ENCODE measurements around the gene LPGAT1.
"Not testable (repeated sequence)": the region's sequence is repeated elsewhere in the genome, so short reads cannot be mapped to it uniquely, and the experiment has no call there.

LPGAT1 gene

DNA sequence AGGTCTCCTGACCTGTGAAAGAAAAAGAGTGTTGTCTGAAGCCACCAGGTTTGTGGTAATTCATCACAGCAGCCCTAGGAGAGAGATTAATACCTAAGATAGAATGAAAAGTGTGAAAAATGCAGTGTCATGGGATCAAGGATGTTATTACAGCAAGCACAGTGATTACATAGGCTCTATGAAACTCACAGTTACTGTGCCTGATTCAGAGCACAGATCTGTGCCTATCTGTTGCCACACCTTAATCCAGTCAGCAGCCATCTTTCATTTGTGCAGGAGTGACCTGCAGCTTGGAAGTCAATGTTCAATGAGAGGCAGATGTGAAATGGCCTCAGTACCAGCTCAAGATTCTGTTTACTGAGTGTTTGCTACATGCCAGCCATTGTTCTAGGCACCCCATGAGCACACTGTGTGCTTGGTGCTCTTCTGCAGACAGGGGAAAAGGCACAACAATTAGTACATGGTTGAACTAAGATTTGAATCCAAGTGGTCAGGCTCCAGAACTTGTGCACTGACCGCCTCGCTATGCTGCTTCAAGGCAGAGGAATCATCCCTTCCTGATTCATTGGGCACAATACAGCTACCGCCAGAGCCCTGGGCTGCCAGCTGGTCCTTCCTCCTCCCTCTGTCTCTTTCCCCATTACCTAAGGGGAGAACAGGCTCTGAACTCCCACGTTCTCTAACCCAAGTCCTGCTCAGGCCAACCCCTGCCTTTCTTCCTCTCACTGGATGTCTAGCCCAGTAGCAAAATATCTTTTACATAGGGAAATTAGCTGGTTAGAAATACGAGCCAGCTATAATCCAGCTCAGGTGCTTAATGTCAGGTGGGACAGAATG is 98.9 kb downstream of the LPGAT1 start:
- DNase-seq: no peak

DNA sequence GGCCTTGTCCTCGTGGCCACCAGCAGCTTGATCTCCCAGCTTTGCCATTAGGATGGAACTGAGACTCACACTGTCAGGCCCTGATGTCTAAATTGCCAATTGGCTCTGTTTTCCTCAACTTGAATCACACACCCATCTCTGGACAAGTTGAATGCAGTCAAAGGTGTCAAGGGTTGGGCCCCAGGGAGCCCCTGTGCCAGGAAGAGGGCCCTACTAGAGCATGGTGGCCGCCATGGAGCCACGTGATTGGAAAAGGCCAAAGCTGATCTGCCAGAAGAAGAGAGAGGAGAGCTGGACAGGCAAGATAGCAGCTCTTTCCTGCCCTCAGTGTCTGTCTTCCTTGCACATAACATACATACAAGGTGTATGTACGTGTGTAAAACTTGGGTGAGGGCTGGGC is 100.2 kb downstream of the LPGAT1 start:
- DNase-seq: no peak

DNA sequence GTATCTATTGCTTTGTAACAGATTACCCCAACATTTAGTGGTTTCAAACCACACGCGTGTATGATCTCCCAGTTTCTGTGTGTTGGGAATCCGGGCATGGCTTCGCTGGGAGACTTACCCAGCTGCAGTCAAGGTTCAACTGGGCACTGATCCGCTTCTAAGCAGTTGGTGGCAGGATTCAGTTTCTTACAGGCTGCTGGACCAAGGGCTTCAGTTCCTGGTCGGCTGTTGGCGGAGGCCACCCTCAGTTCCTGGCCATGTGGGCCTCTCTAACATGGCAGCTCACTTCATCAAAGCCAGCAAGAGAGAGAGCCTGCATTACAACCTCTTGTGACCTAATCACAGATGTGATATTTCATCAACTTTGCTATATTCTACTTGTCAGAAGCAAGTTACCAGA is 101.3 kb downstream of the LPGAT1 start:
- DNase-seq: no peak

DNA sequence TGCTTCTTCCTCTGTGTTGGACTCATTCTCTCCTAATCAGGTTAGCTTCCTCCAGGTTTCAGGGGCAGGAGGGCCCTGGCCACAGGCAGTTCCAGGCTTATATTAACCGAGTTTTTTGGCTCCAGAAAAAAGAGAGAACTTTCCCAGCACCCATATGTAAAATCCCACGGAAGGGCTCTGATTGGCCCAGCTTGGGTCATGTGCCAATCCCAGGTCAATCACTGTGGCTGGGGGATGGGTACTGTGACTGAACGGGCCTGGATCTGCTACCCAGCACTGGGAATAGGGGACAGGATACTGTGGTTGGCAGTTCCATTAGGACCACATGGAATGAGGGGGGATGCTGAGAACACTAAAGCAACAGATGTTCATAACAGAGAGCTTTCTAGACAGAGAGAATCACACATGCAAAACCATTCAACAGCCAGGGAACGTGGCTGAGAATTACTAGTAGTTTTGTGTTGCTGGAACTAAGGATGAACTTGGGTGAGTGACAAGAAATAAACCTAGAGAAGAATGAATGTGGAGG is 104.0 kb downstream of the LPGAT1 start:
- no peak for DNase-seq

DNA sequence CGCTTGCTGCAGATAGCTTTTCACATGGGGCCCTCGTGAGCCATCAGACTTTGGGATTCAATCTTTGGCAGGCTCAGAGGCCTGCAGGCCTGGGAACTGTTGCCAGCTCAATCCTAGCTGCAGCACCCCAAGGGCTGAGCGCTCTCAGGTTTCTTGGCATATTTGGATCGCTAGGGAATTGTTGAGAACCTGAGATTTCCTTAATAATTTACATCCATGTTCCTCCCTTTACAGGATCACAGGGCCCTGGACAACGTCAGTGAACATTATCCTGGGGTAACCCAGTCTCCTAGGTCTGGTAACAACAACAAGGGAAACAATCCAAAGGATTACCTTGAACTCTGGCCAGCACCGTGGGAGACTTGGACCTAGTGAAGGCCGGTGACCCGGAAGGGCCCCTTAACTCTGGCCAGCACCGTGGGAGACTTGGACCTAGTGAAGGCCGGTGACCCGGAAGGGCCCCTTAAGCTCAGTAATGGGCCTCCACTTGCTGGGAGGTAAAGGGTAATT is 105.8 kb downstream of the LPGAT1 start:
- no peak for DNase-seq

DNA sequence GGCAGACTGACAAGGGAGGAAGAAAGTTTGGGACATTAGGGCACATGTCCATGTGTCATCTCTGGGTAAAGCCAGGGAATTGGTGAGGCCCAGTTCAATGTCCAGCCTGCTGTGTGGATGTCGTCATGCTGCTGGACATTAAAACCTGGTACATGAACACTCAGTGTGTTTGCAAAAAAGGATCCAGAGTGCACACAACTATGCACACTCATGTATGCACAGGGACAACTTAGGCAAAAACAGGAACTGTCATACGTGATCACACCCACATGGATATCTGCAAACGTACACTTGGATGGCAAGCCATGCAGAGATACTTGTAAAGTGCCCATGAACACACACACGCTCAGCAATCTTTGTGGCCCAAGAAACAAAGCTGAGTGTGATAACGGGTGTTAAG is 107.3 kb downstream of the LPGAT1 start:
- DNase-seq: no peak

DNA sequence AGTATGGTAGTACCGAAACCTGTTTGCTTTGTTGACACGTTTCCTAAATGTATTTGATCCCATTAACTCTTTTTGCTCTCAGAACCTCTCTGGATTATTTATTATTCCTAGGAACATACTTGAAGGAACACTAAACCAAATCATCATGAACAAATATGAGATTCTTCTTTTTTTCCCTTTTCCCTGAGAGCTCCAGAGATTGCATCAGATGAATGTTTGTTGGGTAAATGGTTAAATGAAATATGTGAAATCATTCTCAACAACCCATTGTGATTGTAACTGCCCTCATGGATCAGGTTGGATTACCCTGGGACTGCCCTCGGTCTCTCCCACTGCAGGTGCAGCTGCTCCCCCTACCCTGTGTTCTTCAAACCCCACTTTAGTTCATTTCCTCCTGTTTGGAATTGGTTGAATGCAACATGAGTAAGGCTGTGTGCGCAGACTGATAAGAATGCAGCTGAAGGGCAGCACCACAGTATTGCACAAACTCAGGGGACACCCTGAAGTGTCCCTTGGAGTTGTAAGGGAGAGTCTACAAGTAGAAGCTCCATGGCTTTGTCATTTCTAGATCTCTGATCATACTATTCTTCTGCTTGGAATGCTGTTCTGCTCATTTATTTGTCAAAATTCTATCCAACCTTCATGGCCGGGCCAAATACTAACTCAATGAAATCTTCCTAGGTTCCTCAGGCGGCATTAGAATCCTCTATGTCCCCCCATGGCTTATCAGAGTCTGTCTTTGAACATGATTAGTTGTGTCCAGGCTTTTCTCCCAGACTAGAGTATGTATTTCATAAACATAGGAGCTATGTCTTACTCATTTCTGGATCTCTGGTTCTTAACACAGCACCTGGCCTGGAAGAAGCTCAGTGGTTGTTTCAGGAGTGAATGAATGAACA is 108.0 kb downstream of the LPGAT1 start:
- DNase-seq: no peak

DNA sequence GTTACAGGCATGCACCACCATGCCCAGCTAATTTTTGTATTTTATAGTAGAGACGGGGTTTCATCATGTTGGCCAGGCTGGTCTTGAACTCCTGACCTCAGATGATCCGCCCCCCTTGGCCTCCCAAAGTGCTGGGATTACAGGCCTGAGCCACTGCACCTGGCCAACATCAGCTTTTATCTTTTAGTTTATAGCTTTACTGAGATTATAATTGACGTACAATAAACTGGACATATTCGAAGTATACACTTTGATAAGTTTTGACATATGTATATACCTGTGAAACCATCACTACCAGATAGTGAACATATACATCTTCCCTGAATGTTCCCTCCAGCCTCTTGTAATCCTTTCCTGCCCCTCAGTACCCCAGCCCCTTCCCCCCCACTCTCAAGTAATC is 114.0 kb downstream of the LPGAT1 start:
- not testable (repeated sequence) for DNase-seq

DNA sequence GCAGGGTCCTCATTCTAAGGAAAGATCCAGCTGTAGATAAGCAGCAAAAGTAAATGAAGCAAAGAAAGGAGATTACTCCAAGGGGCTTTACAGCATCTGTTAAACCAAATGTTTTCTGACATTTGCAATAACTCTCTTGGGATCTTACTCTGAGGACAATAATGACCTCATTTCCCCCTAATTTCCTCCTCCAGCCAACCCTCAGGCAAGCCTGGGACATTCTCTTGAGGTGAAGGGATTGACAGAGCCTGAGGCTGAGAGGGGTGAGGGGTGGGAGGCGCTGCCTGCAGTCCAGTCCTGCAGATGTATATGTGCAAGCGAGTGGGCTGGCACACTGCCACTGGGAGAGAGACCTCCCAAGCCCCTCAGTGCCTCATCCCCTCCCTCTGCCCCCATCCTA is 114.6 kb downstream of the LPGAT1 start:
- no peak for DNase-seq

DNA sequence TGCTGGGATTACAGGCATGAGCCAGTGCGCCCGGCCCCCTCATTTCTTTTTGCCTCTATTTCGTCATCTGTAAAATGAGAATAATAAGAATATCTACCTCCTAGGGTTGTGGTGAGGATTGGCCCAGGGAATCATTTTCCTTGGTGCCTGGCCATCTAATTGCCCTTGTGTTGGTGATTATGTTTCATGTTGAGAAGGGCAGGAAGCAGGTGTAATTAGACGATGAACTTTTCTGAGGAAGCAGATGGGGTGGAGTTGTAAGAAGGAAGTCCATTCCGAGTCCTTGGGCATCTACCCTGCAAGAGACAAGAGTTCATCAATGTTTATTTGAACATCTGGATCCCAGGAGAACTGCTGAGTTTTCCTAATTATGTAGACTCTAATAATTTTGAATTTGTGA is 116.4 kb downstream of the LPGAT1 start:
- DNase-seq: no peak

DNA sequence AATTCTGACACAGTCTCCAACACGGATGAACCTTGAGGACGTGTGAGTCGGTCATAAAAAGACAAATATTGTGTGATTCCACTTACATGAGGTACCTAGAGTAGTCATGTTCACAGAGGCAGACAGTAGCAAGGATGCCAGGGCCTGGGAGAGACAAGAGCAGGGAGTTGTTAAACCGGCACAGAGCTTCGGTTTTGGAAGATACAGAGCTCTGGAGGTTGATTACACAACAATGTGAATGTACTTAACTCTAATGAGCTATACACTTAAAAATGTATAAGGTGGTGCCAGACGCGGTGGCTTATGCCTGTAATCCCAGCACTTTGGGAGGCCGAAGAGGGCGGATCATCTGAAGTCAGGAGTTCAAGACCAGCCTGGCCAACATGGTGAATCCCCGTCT is 117.3 kb downstream of the LPGAT1 start:
- no peak for DNase-seq

DNA sequence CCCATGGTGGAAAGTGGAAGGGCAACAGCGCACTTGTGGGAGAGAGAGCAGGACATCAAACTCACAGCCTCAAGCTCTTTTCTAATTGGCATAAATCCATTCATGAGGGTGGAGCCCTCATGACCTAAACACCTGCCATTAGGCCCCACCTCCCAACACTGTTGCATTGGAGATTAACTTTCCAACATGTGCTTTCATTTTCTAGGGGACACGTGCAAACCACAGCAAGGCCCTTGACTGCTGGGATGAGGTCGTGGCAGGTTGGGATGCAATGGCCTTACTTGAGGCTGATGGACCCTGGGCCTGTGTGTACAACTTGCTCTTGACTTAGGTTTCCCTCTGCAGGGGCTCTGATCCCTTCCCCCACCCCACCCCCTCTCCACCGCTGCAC is 119.3 kb downstream of the LPGAT1 start:
- DNase-seq: no peak

DNA sequence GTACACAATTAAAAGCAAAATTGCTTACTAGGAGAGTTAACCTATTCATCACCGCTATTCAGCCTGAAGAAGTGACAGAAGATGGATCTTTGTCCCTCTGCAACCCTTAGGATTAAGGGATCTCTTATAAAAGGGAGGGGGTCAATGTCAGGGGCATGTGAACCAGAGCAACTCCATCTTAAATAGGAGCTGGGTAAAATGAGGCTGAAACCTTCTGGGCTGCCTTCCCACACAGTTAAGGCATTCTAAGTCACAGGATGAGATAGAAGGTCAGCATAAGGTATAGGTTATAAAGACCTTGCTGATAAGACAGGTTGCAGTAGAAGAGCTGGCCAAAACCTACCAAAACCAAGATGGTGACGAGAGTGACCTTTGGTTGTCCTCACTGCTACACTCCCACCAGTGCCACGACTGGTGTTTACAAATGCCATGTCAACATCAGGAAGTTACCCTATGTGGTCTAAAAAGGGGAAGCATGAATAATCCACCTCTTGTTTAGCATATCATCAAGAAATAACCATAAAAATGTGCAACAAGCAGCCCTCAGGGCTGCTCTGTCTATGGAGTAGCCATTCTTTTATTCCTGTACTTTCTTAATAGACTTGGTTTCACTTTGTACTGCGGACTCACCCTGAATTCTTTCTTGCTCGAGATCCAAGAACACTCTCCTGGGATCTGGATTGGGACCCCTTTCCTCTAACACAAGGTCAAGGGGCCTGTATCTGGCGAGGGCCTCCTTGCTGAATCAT is 119.8 kb downstream of the LPGAT1 start:
- DNase-seq: no peak

DNA sequence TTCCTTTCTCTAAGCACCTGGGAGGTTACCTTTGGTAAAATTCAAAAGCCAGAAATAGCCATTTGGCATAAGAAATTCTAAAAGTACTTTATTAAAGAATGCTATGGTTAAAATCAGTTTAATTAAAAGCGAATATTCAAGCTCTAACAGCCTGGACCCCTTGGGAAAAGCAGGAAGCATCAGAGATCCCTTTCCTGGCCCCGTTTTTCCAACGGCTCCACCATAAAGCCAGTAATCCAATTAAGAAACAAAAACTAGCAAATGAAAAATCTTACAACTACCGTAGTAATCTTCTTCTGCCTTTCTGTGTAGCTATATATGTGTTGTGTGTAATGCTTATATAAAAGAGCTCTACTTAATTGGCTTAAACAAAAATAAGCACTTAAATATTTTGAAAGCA is 121.6 kb downstream of the LPGAT1 start:
- no peak for DNase-seq

DNA sequence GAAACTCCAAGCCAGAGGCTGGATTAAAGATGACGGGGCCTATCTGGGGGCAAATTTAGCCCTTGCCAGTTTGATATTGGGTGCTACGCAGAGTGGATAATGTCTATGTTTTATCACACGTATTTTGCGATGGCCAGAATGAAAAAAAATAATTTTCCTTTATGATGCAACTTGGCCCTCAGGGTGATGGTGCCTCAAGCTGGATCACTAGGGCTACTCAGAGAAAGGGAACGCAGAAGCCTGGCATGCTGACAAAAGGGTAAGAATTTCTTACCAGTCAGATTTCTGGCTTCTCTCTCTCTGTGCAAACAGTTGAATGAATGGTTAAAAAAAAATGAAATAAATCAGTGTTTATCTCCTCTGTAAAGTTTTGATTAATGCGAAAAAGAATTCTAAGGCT is 122.6 kb downstream of the LPGAT1 start:
- DNase-seq: no peak

DNA sequence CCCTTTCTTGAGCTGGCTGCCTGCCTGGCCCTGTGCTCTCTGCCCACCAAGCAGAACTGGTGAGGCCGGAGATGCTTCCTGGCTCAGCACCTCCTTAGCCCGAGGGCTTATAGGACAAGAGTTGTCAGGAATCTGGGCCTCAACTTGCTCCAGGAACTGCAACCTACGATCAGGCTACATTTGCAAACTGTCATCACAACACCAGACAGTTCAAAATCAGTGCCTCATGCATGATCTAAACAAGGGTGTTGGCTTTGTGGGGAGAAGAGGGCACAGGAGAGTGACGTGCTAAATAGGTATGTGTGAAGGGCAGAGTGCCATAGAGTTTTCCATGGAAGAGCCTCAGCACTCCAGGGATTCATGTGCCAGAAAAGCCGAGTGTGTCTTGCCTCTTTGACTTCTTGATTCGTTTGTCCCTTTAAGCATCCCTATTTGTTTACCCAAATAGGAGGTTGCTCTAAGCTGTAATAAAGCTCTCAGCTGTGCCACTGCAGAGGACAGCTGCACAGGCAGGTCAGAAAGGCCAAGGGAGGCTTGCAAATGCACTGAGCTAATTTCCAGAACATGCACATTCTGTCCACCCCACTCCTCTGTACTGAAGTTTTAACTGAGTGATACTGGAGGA is 125.0 kb downstream of the LPGAT1 start:
- no peak for DNase-seq

DNA sequence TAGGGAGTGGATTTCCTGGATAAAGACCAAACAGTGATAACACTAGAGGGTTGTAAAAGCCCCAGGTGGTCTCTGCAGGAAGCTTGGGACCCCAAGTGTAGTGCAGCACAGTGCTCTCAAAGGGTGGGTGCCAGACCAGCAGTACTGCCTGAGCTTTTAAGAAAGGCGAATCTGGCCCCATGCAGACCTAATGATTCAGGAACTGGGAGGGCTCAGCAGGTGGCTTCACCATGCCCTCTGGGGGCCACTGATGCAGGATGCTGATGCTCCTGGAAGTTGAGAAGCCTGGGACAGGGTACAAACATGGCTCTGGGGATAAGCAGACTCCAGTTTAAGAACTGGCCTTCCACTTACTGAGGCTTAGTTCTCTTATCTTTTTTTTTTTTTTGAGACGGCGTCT is 126.0 kb downstream of the LPGAT1 start:
- no peak for DNase-seq

DNA sequence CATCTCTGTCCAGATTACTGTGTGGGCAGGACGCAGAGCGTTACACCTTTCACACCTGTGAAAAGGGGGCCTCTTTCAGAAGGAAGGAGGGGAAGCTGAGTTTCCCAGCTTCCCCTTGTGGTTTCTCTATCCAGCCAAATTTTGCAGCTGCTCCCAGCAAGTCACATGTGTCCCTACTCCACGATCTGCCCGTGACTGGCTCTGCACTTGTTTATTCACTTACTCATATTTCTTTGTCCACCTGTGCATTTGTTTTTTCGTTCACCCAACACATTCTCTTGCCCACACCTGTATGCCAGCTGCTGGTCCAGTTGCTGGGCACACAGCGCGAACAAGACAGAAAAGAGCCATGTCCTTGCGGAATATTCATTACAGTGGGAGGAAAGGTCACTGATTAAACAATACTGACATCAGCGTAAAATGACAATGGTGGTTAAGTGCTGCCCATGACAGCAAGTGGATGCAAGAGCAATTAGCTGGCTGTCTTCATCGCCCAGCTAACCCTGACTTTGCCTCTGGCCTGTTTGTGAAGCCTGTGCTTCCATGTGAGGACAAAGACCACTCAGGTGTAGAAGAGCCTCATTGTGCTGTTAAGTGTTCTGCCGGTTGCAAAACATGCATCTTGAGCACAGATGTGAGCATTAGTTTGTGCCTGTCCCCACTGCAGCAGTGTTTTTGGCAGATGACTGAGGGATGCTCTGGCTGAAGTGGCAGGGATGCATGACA is 126.6 kb downstream of the LPGAT1 start:
- DNase-seq: no peak

DNA sequence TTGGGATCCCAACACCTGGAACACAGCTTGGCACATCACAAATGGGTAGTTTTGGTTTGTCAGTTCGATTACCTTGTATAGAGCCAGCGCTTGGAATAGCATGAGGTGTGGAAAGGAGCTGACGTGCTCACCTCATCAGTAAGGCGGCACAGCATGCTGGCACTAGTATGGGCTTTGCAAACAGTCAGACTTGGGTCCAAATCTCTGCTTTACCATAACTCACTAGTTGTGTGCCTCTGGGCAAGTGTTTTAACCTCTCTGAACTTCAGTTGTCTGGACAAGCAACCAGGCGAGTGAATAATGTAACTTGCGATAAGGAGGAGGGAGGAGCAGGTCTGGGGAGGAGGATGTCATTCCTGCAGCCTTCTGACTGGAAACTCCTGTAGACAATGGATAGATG is 128.8 kb downstream of the LPGAT1 start:
- no peak for DNase-seq

DNA sequence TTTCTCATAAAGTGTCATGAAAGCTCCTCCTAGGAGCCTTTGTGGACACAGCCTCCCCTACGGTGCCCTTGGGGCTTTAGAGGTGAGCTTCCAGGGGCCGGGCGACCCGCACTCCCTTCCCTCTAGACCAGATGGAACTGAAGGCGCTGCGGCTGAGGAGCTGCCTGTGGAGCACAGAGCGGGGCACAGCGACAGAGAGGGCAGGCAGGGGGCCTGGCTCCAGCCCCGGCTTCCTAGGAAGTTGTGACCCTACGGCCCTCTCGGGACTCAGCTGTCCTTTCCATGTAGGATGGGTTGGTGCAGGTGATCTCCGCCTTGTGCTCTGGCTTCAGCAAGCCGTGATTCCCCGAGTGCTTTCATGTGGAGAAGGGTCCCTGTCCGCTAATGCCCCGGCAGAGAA is 131.5 kb downstream of the LPGAT1 start:
- no peak for DNase-seq

DNA sequence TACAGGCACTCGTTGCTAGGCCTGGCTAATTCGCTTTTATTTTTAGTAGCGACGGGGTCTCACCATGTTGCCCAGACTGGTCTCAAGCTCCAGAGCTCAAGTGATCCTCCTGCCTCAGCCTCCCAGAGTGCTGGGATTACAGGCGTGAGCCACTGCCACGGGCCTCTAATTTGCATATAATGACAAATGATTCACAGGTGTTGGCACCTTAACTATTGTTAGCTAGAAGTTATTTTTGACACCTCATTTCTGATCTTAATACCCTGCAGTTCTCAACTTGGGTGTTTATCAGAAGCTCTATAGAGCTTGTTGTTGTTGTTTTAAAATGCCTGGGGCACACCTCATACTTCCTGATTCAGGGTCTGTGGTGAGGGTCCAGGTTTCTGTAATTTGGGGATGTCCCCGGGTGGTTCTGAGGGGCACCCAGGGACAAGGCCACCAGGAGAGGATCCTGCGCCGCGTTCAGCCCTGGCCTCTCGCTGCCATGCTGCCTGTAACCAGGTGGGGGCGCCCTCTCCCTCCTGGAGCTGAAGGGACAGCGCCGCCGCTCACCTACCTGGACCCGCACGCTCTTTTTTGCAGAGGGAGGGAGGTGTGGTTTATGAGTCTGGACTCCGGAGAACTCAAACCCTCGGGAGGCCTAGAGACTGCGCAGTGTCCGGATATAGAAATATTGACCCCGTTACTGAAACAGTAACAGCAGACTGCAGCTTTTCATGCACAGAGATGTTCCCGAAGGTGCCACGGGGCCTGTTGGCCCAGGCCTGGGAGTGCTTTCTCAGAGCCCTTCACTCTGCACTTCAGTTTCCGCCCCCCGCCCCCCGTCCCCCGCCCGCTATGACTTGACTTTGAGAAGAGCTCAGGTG is 132.2 kb downstream of the LPGAT1 start:
- peak; percentile 72 to 81 for DNase-seq
